Immature natural killer cell (primary cell): ENCODE measurements around the gene PIP5K1B. TPM values are rescaled to one million over a fixed set of nuclear protein-coding genes. Genes with fewer than 3 reads are reported as not detected.

Experiments
- DNase-seq, 3 donors: peaks; one replicate each; pipeline ENCODE4 v3.0.0; 2022; ENCODE audit warnings: mixed read lengths in 1 of 3
- H3K27ac Mint-ChIP-seq, 6 donors: one replicate each; pipeline ENCODE4 v1.8.0; 2020; ENCODE audit warnings: mixed read lengths in 6 of 6, mild to moderate bottlenecking in 5 of 6, inconsistent platforms in 4 of 6, moderate library complexity in 3 of 6
- H3K27me3 Mint-ChIP-seq, 3 donors: one replicate each; pipeline ENCODE4 v1.8.0; 2020 to 2021; ENCODE audit warnings: low read depth in 3 of 3, mild to moderate bottlenecking in 3 of 3, mixed read lengths in 3 of 3, moderate library complexity in 3 of 3, inconsistent platforms in 1 of 3
- H3K36me3 Mint-ChIP-seq, 3 donors: one replicate each; pipeline ENCODE4 v1.8.0; 2020; ENCODE audit warnings: mixed read lengths in 3 of 3, inconsistent platforms in 2 of 3, mild to moderate bottlenecking in 2 of 3
- H3K4me1 Mint-ChIP-seq, 2 donors: one replicate each; pipeline ENCODE4 v1.8.0; 2020; ENCODE audit warnings: inconsistent platforms in 2 of 2, mild to moderate bottlenecking in 2 of 2, mixed read lengths in 2 of 2, moderate library complexity in 1 of 2
- H3K4me3 Mint-ChIP-seq, 5 donors: one replicate each; pipeline ENCODE4 v1.8.0; 2020; ENCODE audit warnings: mild to moderate bottlenecking in 5 of 5, mixed read lengths in 5 of 5, inconsistent platforms in 3 of 5, moderate library complexity in 3 of 5
- H3K9me3 Mint-ChIP-seq, 6 donors: one replicate each; pipeline ENCODE4 v1.8.0; 2020; ENCODE audit warnings: mild to moderate bottlenecking in 6 of 6, mixed read lengths in 6 of 6, inconsistent platforms in 4 of 6, moderate library complexity in 3 of 6
- polyA plus RNA-seq, 3 donors: library from polyadenylated mRNA; unstranded; fragments of 300-500 nt; fragmentation: Illumina TruSeq; gene quantifications; one replicate each; pipeline ENCODE4 v1.2.3, GENCODE V29; 2021

The PIP5K1B gene
- polyA plus RNA-seq, 3 donors from 2014 or later, result not detected

- H3K4me3 Mint-ChIP-seq, result no peak overlapping the region
- H3K9me3 Mint-ChIP-seq, result peaks cover 0 to 1% (median 0%) of the 10 kb centered on the region in 6 donors
- peaks cover 2 to 8% (median 6%) of the 10 kb centered on the region in 3 donors for H3K27me3 Mint-ChIP-seq
- H3K36me3 Mint-ChIP-seq, result no peaks in the 10 kb centered on the region
- DNase-seq, result no peak
- no peaks in the 10 kb centered on the region for H3K4me1 Mint-ChIP-seq
- no peak overlapping the region for H3K27ac Mint-ChIP-seq
Measured at GRCh38 chr9:68932458-68932857, 227.4 kb downstream of the PIP5K1B start.

DNA sequence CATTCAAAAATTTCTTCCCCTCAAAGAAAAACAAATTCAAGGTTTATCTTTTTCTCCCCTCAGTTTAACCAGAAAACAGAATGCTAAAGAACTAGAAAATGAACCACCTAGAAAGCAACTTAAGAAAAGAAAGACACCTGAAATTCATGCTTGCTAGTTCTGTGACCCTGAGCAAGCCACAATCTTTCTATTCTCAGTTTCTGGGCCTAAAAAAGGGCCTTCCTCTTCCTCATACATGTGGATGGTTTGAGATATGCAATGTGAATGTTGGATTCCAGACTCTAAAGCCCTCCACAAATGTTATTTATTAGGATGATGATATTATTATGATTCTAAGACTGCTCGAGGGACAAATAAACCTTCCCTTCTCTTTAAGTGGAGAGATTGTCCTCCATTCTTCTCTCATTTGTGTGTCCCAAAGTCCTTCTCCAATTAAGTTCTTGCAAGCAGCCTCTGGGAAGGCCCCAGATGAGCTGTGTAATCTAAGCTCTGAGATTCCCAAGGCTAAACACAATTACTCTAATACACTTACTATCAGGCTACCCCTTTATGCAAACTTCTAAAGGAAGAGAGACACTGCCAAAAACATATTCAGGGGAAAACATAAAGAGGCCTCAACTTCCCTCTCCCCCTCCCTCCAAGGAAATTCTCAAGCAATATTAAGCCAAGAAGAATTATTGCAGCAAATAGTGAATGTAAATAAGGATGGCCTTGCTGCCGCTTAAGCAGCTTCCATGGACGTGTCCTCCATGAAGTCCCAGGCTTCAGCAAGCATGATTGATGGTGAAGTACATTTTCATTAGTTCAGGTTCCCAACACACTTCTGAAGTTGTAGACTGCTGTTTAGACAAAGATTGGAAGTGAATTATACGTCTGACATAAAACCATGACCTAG is 228.6 kb downstream of the PIP5K1B start:
- Mint-ChIP-seq H3K27me3 (peaks cover 2 to 11% (median 6%) of the 10 kb centered on the region in 3 donors), H3K4me3 (no peak overlapping the region), H3K27ac (no peak overlapping the region)

GRCh38 chr9:68934329-68934644 is 229.2 kb downstream of the PIP5K1B start:
- H3K9me3 Mint-ChIP-seq, result peaks cover 0 to 1% (median 0%) of the 10 kb centered on the region in 6 donors
- DNase-seq, result no peak
- H3K27ac Mint-ChIP-seq, result no peak overlapping the region
- H3K4me1 Mint-ChIP-seq, result no peaks in the 10 kb centered on the region
- H3K4me3 Mint-ChIP-seq, result no peak overlapping the region
- no peaks in the 10 kb centered on the region for H3K36me3 Mint-ChIP-seq
- peaks cover 3 to 11% (median 6%) of the 10 kb centered on the region in 3 donors for H3K27me3 Mint-ChIP-seq

More for the DNA sequence above, 228.6 kb downstream of the PIP5K1B start:
- DNase-seq, result no peak
- Mint-ChIP-seq H3K36me3 (no peaks in the 10 kb centered on the region), H3K9me3 (peaks cover 0 to 1% (median 0%) of the 10 kb centered on the region in 6 donors), H3K4me1 (no peaks in the 10 kb centered on the region)

DNA sequence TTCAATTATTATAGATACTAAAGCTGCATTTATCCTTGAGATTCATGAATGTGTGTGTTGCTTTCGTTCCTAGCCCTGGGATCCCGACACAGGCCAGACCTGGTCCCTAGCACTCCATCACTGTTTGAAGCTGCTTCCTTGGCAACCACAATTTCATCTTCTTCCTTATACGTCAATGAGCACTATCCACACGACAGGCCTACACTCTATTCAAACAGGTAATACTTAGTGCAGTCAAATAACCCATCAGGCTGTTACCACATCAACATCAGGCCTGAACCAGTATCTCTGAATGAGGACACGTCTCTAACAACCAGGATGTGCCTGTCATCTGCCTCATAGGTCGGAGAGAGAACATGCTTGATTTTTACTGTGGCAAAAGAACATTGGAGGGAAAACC is 235.5 kb downstream of the PIP5K1B start:
- Mint-ChIP-seq H3K27me3 (peaks cover 3 to 9% (median 8%) of the 10 kb centered on the region in 3 donors), H3K36me3 (no peaks in the 10 kb centered on the region), H3K4me1 (no peaks in the 10 kb centered on the region), H3K4me3 (no peak overlapping the region), H3K27ac (no peak overlapping the region), H3K9me3 (no peaks in the 10 kb centered on the region)
- no peak for DNase-seq

DNA sequence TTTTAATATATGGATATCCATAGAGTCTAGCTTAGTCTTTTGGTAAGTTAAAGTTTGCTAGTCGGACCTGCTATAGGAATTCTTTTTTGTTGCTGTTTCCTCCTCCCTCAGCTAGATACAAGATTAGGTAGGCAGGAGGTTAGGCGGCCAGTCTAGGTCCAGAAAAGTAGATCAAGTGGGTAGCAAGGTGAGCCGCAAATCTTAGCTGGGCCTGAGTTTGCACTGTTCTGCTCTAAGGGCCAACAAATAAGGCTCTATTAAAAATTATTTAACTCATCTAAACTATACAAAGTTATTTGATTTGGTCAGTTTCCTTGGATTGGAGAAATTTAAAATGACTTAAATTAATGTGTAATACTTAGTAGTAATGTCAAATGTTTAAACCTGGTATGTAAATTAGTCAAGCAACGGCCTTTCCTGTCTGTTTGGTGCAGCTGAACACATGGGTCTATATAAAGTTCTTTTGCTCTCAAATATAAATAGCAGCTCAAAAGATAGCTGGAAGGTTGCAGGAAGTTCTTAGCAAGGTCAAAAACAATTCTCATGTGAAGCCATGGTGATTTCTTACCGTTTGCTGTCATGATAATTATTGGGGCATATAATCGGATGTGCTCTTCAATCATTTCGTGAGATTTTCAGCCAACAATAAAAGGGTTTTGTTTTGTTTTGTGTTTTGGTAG is 236.9 kb downstream of the PIP5K1B start:
- H3K27me3 Mint-ChIP-seq, result peaks cover 2 to 13% (median 8%) of the 10 kb centered on the region in 3 donors
- no peak overlapping the region for H3K27ac Mint-ChIP-seq
- H3K4me3 Mint-ChIP-seq, result no peak overlapping the region
- no peaks in the 10 kb centered on the region for H3K9me3 Mint-ChIP-seq
- no peak for DNase-seq
- H3K36me3 Mint-ChIP-seq, result no peaks in the 10 kb centered on the region
- no peaks in the 10 kb centered on the region for H3K4me1 Mint-ChIP-seq

DNA sequence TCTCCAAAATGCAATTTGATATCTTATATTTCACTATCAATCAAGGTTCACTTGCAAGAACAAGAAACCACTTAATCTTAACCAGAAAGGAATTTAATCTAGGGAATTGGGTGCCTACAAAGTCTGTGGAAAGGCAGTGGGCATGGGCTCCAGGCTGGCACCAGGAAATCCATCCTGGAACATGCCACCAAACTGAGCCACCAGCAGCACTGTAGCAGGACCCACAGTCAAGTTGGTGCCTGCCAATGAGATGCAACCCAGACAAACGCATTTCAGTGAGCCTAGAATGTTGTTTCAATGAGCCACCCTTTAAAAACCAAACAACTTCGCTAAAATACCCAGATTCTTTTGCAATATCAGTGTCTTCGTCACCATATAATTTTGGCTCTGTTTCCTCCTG is 237.8 kb downstream of the PIP5K1B start:
- Mint-ChIP-seq H3K27ac (no peak overlapping the region), H3K4me3 (no peak overlapping the region)

DNA sequence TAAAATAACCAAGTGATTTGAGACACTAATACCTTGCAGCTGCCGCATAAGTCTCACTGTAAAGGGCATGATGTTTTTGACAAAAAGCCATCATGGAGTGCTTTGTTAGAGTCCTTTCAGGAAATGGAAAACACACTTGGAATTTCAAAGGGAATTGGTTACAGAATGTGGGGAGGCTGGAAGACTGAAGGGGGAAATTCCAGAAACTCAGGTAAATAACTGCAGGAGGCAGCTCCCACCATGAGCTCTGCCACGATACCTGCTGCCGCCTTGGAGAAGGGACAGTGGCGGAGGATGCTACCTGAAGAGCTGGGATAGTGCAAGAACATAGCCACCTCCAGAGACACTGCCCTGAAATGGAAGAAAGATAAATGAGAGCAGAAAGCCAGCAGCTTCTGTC is 242.0 kb downstream of the PIP5K1B start:
- DNase-seq, result no peak
- Mint-ChIP-seq H3K4me3 (no peak overlapping the region), H3K9me3 (no peaks in the 10 kb centered on the region), H3K27me3 (peaks cover 0 to 12% (median 0%) of the 10 kb centered on the region in 3 donors), H3K4me1 (no peaks in the 10 kb centered on the region), H3K36me3 (no peaks in the 10 kb centered on the region), H3K27ac (no peak overlapping the region)

More for the DNA sequence above, 237.8 kb downstream of the PIP5K1B start:
- Mint-ChIP-seq H3K4me1 (no peaks in the 10 kb centered on the region), H3K9me3 (no peaks in the 10 kb centered on the region), H3K36me3 (no peaks in the 10 kb centered on the region), H3K27me3 (peaks cover 2 to 13% (median 5%) of the 10 kb centered on the region in 3 donors)
- DNase-seq, result no peak

DNA sequence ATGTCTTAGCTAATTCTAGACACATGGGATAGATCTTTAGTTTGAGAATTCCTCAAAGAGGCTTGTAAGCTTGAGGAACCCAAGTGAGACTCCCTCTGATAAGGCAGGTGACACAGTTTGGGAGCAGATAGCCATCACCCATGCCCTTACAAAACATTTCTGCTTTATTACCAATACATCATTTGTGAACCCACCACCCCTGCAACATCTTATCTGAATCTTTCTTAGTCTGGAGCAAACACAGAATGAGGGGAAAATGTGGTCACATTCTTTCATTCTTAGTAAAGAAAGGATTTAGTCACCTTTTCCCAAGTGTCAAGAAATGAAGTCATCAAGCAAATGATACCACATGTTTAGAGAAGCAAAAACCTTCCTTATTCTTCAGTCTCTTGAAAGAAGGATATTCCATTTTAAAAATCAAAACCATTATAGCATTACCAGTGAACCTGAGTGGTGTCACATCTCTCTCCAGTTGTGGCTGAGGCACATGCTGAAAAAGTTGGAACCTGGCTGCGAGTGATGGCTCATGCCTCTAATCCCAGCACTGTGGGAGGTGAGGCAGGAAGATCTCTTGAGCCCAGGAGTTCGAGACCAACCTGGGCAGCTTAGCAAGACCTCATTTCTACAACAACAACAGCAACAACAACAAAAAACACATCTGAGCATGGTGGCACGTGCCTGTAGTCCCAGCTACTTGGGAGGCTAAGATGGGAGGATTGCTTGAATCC is 243.0 kb downstream of the PIP5K1B start:
- H3K4me1 Mint-ChIP-seq, result no peaks in the 10 kb centered on the region
- peaks cover 0 to 13% (median 4%) of the 10 kb centered on the region in 3 donors for H3K27me3 Mint-ChIP-seq
- H3K36me3 Mint-ChIP-seq, result no peaks in the 10 kb centered on the region
- DNase-seq, result no peak
- no peak overlapping the region for H3K4me3 Mint-ChIP-seq
- no peaks in the 10 kb centered on the region for H3K9me3 Mint-ChIP-seq
- no peak overlapping the region for H3K27ac Mint-ChIP-seq

DNA sequence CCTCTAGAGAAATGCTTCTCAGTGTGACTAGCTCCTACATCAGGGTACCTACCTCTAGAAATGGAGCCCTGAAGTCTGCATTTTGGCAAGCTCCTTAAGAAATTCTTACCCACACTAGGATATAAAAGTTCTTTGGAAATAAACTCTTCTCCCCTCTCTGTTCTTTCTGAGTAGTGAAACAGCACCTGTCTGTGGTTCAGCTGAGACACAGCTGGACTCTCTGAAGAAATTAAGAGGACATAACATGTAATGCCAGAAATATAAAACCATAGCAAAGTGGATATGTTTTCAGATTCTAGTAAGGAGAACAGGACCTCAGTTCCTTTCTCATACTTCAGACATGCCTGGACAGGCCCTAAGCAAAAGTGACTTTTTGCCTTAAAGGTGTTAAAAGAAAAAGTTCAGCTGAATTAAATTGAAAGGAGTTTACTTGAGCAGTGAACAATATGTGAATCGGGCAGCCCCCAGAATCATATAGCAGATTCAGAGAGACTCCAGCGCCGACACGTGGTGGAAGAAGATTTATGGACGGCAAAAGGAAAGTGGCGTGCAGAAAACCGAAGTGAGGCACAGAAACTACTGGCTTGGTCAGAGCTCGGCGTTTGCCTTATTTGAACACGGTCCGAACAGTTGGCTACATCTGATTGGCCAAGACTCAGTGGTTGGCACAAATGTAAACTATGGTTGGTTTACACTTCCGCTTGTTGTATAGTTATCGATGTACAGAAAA is 244.4 kb downstream of the PIP5K1B start:
- no peak overlapping the region for H3K27ac Mint-ChIP-seq
- no peaks in the 10 kb centered on the region for H3K9me3 Mint-ChIP-seq
- no peak overlapping the region for H3K4me3 Mint-ChIP-seq
- DNase-seq, result no peak
- no peaks in the 10 kb centered on the region for H3K36me3 Mint-ChIP-seq
- no peaks in the 10 kb centered on the region for H3K4me1 Mint-ChIP-seq
- H3K27me3 Mint-ChIP-seq, result peaks cover 0 to 14% (median 4%) of the 10 kb centered on the region in 3 donors

GRCh38 chr9:68950188-68950587 is 245.1 kb downstream of the PIP5K1B start:
- H3K27me3 Mint-ChIP-seq, result peaks cover 0 to 14% (median 4%) of the 10 kb centered on the region in 3 donors
- H3K36me3 Mint-ChIP-seq, result no peaks in the 10 kb centered on the region
- H3K9me3 Mint-ChIP-seq, result no peaks in the 10 kb centered on the region
- H3K4me1 Mint-ChIP-seq, result peaks cover 2 to 3% of the 10 kb centered on the region in 2 donors
- no peak overlapping the region for H3K4me3 Mint-ChIP-seq
- no peak overlapping the region for H3K27ac Mint-ChIP-seq
- no peak for DNase-seq

DNA sequence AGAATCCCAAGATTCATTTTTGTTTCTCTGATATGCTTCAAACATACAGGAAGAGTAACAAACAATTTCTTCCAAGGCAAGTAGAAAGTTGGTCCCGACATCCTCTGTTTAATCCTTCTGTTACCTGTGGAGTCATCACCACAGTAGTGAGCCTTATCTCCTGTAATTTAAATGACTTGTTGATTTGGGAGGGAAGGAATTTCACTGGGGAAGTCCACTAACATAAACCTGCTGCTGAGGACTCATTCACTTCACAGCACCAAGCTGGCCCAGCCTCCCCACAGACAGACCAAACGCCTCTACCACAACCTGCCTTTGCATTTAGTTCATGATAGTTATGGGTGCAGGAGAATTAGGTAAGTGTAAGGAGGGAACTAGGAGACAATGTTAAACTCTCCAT is 245.6 kb downstream of the PIP5K1B start:
- no peaks in the 10 kb centered on the region for H3K36me3 Mint-ChIP-seq
- no peak overlapping the region for H3K4me3 Mint-ChIP-seq
- H3K9me3 Mint-ChIP-seq, result no peaks in the 10 kb centered on the region
- H3K27me3 Mint-ChIP-seq, result peaks cover 0 to 14% (median 4%) of the 10 kb centered on the region in 3 donors
- no peak overlapping the region for H3K27ac Mint-ChIP-seq
- H3K4me1 Mint-ChIP-seq, result peaks cover 4 to 8% of the 10 kb centered on the region in 2 donors
- no peak for DNase-seq

- no peak overlapping the region for H3K27ac Mint-ChIP-seq
- H3K4me3 Mint-ChIP-seq, result no peak overlapping the region
Measured at GRCh38 chr9:68951879-68952659, 247.0 kb downstream of the PIP5K1B start.

DNA sequence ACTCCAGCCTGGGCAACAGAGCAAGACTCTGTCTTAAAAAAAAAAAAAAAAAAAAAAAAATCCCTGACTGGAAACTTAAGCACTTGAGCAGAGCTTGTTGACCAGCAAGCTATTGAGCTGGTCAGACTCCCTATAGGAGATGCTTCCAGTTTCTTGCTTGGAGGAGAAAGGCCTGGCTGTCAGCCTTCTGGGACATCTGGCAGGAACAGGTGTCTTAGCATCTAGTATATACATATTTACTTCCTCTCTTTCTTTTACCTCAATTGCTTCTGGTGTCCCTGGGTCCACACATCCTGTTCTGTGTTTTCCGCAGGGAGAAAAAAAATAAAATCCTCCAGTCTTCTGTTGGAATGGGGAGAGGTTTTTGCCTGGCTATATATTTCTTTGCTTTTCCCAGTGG is 248.7 kb downstream of the PIP5K1B start:
- H3K4me3 Mint-ChIP-seq, result no peak overlapping the region
- H3K27ac Mint-ChIP-seq, result no peak overlapping the region
- H3K4me1 Mint-ChIP-seq, result peaks cover 4 to 8% of the 10 kb centered on the region in 2 donors
- no peaks in the 10 kb centered on the region for H3K36me3 Mint-ChIP-seq
- H3K9me3 Mint-ChIP-seq, result no peaks in the 10 kb centered on the region
- H3K27me3 Mint-ChIP-seq, result peaks cover 0 to 7% (median 5%) of the 10 kb centered on the region in 3 donors
- DNase-seq, result no peak

More at GRCh38 chr9:68951879-68952659, 247.0 kb downstream of the PIP5K1B start:
- H3K9me3 Mint-ChIP-seq, result no peaks in the 10 kb centered on the region
- no peaks in the 10 kb centered on the region for H3K36me3 Mint-ChIP-seq
- peaks cover 0 to 9% (median 5%) of the 10 kb centered on the region in 3 donors for H3K27me3 Mint-ChIP-seq
- H3K4me1 Mint-ChIP-seq, result peaks cover 4 to 8% of the 10 kb centered on the region in 2 donors
- DNase-seq, result no peak
